HG02870 (cell line): ENCODE data around the gene EIF3J.
A peak's percentile ranks its signal among the peaks of the same experiment; 100 is the strongest.
"Not testable (repeated sequence)": the region's sequence is repeated elsewhere in the genome, so short reads cannot be mapped to it uniquely, and the experiment has no call there.

Experiments
- ATAC-seq: cut with Tn5 transposase; IDR thresholded peaks from one replicate; pipeline ENCODE4 v1.9.1; 2021; ENCODE audit warnings: mild to moderate bottlenecking, moderate library complexity; ENCODE audit not compliant: unreplicated experiment

EIF3J gene

GRCh38 chr15:44536962-44537734, at the start of gene EIF3J:
Gene EIF3J, plus strand, starts transcription at chr15:44537147. Its CDS starts 48 bp downstream, at chr15:44537195.
- ATAC-seq: peak; percentile 90

- no peak for ATAC-seq
Observed at GRCh38 chr15:44489464-44489863, 47.5 kb upstream of the EIF3J start.

GRCh38 chr15:44490622-44491021, 46.3 kb upstream of the EIF3J start:
- no peak for ATAC-seq

GRCh38 chr15:44492040-44492439, 44.9 kb upstream of the EIF3J start:
- ATAC-seq: no peak

- no peak for ATAC-seq
Observed at GRCh38 chr15:44492672-44493071, 44.3 kb upstream of the EIF3J start.

- no peak for ATAC-seq
Observed at GRCh38 chr15:44495562-44495961, 41.4 kb upstream of the EIF3J start.

- no peak for ATAC-seq
Observed at GRCh38 chr15:44500555-44500954, 36.4 kb upstream of the EIF3J start.

DNA sequence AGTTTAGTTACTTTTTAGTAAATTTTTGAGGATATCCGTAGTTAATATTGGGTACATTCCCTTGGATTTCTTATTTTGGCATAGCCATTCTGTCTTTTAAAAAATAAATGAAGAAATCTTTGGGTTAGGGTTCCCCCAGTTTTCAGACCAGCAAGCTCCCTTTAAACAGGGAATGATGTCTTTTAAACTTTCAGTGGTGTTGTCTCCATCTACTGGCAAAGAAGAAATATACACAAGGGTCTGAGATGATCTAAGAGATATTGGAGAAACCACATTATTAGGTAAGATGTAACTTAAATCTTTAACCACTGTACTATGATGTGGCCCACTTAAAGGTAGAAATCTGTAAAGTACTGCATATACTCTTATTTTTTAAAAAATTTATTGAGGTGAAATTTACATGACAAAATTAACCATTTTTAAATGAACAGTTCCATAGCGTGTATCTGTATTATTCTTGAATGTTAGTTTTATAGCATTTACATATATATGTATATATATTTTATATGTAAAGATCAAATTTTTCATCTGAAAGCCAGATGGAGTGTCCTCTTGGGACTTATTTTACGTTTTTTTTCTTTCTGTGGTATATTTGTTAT, 35.1 kb upstream of the EIF3J start:
- no peak for ATAC-seq

- no peak for ATAC-seq
Observed at GRCh38 chr15:44516436-44516835, 20.5 kb upstream of the EIF3J start.

DNA sequence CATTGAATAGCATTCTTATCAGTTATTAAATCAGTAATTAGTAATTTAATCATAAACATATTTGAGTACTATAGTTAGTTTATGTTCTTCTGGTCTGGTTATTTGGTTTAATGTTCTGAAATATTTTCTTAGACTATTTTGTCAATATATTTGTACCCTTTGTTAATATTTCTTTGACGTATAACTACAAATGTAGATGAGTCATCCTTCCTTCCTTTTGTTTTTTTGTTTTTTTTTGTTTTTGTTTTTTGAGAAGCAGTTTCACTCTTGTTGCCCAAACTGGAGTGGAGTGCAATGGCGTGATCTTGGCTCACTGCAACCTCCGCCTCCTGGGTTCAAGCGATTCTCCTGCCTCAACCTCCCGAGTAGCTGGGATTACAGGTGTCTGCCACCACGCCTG, 17.4 kb upstream of the EIF3J start:
- no peak for ATAC-seq

DNA sequence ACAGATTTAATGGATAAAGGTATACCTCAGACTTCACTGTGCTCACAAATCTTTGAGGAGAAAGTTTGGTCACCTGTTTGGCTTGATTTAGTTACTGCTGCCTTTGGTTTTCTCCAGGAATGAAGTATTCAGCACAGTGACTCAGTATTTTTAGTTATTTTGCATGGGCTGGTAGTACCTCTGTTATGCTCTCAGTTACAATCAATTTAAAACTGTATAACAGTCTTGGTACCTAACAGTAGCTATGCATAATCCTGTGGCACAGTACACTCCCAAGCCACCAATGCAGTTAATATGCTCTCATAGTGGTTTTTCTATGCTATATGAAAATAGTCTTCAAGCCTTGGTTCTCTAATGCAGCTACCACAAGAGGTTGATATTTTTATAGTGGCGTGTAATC, 11.9 kb upstream of the EIF3J start:
- ATAC-seq: no peak

DNA sequence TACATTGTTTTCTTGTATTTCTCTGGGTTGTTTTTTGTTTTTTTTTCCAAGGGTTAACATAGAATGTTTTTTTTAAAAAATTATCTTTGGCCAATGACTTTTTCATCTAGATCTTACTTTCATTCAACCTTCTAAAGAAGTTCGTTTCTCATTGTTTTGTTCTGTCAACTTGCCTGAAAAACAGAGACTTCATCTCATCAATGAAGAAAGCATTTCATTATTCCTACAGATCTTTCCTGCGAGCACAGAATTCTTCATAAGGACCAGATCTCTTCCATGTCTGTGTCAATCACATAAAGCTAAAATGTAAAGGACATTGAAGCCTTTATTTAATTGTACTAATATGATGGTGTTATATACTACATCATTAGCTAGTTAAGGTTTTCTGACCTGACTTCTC, 9.7 kb upstream of the EIF3J start:
- no peak for ATAC-seq

GRCh38 chr15:44529864-44530604, 6.9 kb upstream of the EIF3J start:
- no peak for ATAC-seq

- ATAC-seq: no peak
Observed at GRCh38 chr15:44530653-44531052, 6.3 kb upstream of the EIF3J start.

DNA sequence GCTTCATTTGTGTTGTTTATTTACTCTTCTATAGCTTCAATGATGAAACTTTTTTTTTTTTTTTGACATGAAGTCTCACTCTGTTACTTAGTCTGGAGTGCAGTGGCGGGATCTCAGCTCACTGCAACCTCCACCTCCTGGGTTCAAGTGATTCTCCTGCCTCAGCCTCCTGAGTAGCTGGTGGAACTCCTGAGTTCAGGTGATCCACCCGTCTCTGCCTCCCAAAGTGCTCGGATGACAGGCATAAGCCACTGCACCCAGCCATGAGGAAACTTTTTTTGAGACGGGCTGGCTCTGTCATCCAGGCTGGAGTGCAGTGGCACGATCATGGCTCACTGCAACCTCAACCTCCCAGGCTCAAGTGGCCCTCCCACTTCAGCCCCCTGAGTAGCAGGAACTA, 4.7 kb upstream of the EIF3J start:
- not testable (repeated sequence) for ATAC-seq

GRCh38 chr15:44532689-44533088, 4.3 kb upstream of the EIF3J start:
- no peak for ATAC-seq

DNA sequence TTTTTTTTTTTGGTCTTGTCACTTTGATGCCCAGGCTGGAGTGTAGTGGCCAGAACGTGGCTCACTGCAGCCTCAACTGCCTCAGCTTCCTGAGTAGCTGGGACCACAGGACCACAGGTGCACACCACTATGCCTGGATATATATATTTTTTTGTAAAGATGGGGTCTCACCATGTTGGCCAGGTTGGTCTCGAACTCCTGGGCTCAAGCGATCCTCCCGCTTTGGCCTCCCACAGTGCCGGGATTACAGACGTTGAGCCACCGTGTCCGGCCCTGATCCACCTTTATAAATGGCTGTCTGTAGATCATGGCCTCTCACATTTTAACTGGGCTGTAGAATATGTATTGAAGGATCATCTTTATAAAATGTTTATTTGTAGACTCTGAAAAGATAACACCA, 1.9 kb upstream of the EIF3J start:
- no peak for ATAC-seq

DNA sequence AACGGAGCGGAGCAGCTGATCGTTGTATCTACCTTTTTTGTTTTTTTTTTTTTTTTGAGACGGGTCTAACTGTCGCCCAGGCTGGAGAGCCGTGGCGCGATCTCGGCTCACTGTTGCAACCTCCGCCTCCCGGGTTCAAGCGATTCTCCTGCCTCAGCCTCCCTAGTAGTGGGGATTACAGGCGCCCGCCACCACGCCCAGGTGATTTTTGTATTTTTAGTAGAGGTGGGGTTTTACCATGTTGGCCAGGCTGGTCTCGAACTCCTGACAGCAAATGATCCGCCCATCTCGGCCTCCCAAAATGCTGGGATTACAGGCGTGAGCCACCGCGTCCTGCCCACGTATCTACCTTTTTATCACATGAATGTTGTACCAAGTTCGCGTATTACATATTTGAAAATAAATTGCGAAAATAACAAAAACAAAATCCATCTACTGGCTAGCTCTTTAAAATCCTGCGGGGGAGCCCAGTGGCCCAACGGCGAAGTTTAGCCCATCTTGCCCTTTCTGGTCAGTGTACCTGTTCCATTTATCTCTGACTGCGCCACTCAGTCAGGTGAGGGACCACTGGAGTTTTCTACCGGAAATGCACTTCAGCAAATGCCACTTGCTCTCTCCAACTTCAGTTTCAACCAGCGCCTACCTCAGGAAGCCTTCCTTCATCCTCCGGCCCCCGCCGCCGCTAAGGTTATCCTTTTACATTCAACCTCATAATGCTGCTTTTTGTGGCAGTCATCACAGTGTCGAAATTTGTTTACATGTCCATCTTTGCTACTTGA, 1.2 kb upstream of the EIF3J start:
- ATAC-seq: no peak

- peak; percentile 55 for ATAC-seq
Observed at GRCh38 chr15:44536302-44536961, 515 bp upstream of the EIF3J start.

GRCh38 chr15:44537735-44538240, 841 bp downstream of the EIF3J start:
- ATAC-seq: no peak
